DMS 273 (cell line): ENCODE measurements around the gene TMEM80.

Experiments
- DNase-seq: peaks from one replicate; lab custom pipeline; 2025; ENCODE audit not compliant: unreplicated experiment; lab: John Stamatoyannopoulos, UW

TMEM80 gene

GRCh38 chr11:742571-743201, 47.1 kb downstream of the TMEM80 start:
- DNase-seq = no peak

GRCh38 chr11:745428-745827, 49.8 kb downstream of the TMEM80 start:
- DNase-seq = no peak

- peak; percentile 53 for DNase-seq
Measured at GRCh38 chr11:746289-747157, 50.9 kb downstream of the TMEM80 start.

- DNase-seq = peak; percentile 94
Measured at GRCh38 chr11:747158-748006, 51.8 kb downstream of the TMEM80 start, which contains the start of gene TALDO1. Gene TALDO1, plus strand, starts transcription at chr11:747464. Its CDS starts 18 bp downstream, at chr11:747482.

- DNase-seq = no peak
Measured at GRCh38 chr11:748007-748359, 52.4 kb downstream of the TMEM80 start.

- no peak for DNase-seq
Measured at GRCh38 chr11:749731-750130, 54.1 kb downstream of the TMEM80 start.
